Activated CD4-positive, CD25-positive, alpha-beta regulatory T cell (primary cell): ENCODE data around the gene KCNJ15.
"Not testable (repeated sequence)": the region's sequence is repeated elsewhere in the genome, so short reads cannot be mapped to it uniquely, and the experiment has no call there.

Experiments used
- DNase-seq, 4 experiments: peaks; one replicate each; lab custom pipeline; 2025; lab: John Stamatoyannopoulos, UW

The KCNJ15 gene

GRCh38 chr21:38244885-38245869, 11.6 kb upstream of the KCNJ15 start:
- DNase-seq: no peak

GRCh38 chr21:38246511-38246910, 10.3 kb upstream of the KCNJ15 start:
- DNase-seq: no peak

GRCh38 chr21:38247054-38247453, 9.7 kb upstream of the KCNJ15 start:
- not testable (repeated sequence) for DNase-seq

- DNase-seq: no peak
These were observed 8.9 kb upstream of the KCNJ15 start for GRCh38 chr21:38247738-38248510.

- no peak for DNase-seq
These were observed 7.5 kb upstream of the KCNJ15 start for GRCh38 chr21:38249256-38249655.

GRCh38 chr21:38249696-38250278, 7.0 kb upstream of the KCNJ15 start:
- no peak for DNase-seq

- no peak for DNase-seq
These were observed 5.8 kb upstream of the KCNJ15 start for GRCh38 chr21:38250991-38251418.

GRCh38 chr21:38254970-38255369, 1.8 kb upstream of the KCNJ15 start:
- no peak for DNase-seq

GRCh38 chr21:38255571-38256117, 1.1 kb upstream of the KCNJ15 start:
- no peak for DNase-seq

GRCh38 chr21:38257667-38258066, 876 bp downstream of the KCNJ15 start:
- no peak for DNase-seq

- no peak for DNase-seq
These were observed 2.0 kb downstream of the KCNJ15 start for GRCh38 chr21:38258521-38259485.

GRCh38 chr21:38259665-38260064, 2.9 kb downstream of the KCNJ15 start:
- DNase-seq: no peak

GRCh38 chr21:38260426-38260825, 3.6 kb downstream of the KCNJ15 start:
- DNase-seq: no peak

GRCh38 chr21:38261851-38262250, 5.1 kb downstream of the KCNJ15 start:
- DNase-seq: no peak

- no peak for DNase-seq
These were observed 6.7 kb downstream of the KCNJ15 start for GRCh38 chr21:38263493-38263892.

GRCh38 chr21:38264571-38264970, 7.8 kb downstream of the KCNJ15 start:
- DNase-seq: no peak

GRCh38 chr21:38265166-38265565, 8.4 kb downstream of the KCNJ15 start:
- no peak for DNase-seq

- DNase-seq: no peak
These were observed 9.9 kb downstream of the KCNJ15 start for GRCh38 chr21:38266732-38267131.

GRCh38 chr21:38267136-38267755, 10.5 kb downstream of the KCNJ15 start:
- DNase-seq: no peak
